Gastrocnemius medialis (tissue), 4 donors: Measurements from ENCODE around the gene PCDH1. TPM values are rescaled to one million over a fixed set of nuclear protein-coding genes. Genes with fewer than 3 reads are reported as not detected.

Experiments
- ATAC-seq, 2 donors: fragments of 150-250 bp; one replicate each; pipeline ENCODE4 v1.9.1; 2016
- DNase-seq, 2 donors: peaks; one replicate each; pipeline ENCODE4 v3.0.0-alpha.2; 2019
- H3K27ac ChIP-seq, 4 donors: fragments of 200-600 bp; sonication (generic); 1 replicate in 1 of 4; 2 replicates in 3 of 4; pipeline ENCODE4 v1.5.1; 2016 to 2018; ENCODE audit warnings: mild to moderate bottlenecking in 2 of 4, moderate library complexity in 1 of 4
- H3K27me3 ChIP-seq, 3 donors: fragments of 200-600 bp; sonication (generic) in 2 of 3; 1 replicate in 1 of 3; 2 replicates in 2 of 3; pipeline versions ENCODE4 v1.5.1 to v1.6.0; 2016 to 2019; ENCODE audit warnings: mild to moderate bottlenecking in 1 of 3, moderate library complexity in 1 of 3
- H3K36me3 ChIP-seq, 2 donors: fragments of 200-600 bp; sonication (generic) in 1 of 2; one replicate each; pipeline ENCODE4 v1.5.1; 2017 to 2018
- H3K4me1 ChIP-seq, 2 donors: fragments of 200-600 bp; sonication (generic) in 1 of 2; one replicate each; pipeline ENCODE4 v1.5.1; 2016 to 2017; ENCODE audit warnings: mild to moderate bottlenecking in 2 of 2
- H3K4me3 ChIP-seq, 4 donors: fragments of 200-600 bp; sonication (generic) in 3 of 4; 1 replicate in 1 of 4; 2 replicates in 3 of 4; pipeline ENCODE4 v1.5.1; 2016 to 2019; ENCODE audit warnings: mild to moderate bottlenecking in 2 of 4
- H3K9me3 ChIP-seq, 3 donors: fragments of 200-600 bp; sonication (generic) in 2 of 3; 1 replicate in 1 of 3; 2 replicates in 2 of 3; pipeline ENCODE4 v1.5.1; 2016 to 2019
- CTCF ChIP-seq, 5 experiments: fragments of 450-650 bp in 3 of 5; fragments of 200-600 bp in 2 of 5; sonication (generic) in 2 of 5; IDR thresholded peaks in 4 of 5; conservative IDR thresholded peaks in 1 of 5; 1 replicate in 4 of 5; 2 replicates in 1 of 5; pipeline ENCODE4 v1.5.1; 2016 to 2019; ENCODE audit warnings: antibody characterized with exemption in 5 of 5, mild to moderate bottlenecking in 3 of 5, moderate library complexity in 3 of 5
- POLR2A ChIP-seq, 2 donors: fragments of 450-650 bp; IDR thresholded peaks; one replicate each; pipeline ENCODE4 v1.6.1; 2017; ENCODE audit warnings: antibody characterized with exemption in 2 of 2, mild to moderate bottlenecking in 2 of 2, moderate library complexity in 2 of 2
- in situ Hi-C, 4 donors: fragments of 200-750 bp; cut with MboI; loops; one replicate each; pipeline versions ENCODE4 v1.15.0 to v1.8.0; 2017; ENCODE audit warnings: low sequenced_read_pairs in 4 of 4
- intact Hi-C: fragments of 100-400 bp; cut with DNase I; formaldehyde crosslinking; loops from one replicate; pipeline ENCODE4 v1.15.1; 2023; ENCODE audit warnings: low total_unique reads
- total RNA-seq, 4 donors: library from RNA; depleted of rRNA; stranded (reverse); fragments of >200 nt; gene quantifications; one replicate each; pipeline versions ENCODE4 v1.1.0 to v1.2.3, GENCODE V29; 2016

The PCDH1 gene
- total RNA-seq, 4 donors from 2014 or later = 15.9 to 20.8 (median 18.1) TPM

DNA sequence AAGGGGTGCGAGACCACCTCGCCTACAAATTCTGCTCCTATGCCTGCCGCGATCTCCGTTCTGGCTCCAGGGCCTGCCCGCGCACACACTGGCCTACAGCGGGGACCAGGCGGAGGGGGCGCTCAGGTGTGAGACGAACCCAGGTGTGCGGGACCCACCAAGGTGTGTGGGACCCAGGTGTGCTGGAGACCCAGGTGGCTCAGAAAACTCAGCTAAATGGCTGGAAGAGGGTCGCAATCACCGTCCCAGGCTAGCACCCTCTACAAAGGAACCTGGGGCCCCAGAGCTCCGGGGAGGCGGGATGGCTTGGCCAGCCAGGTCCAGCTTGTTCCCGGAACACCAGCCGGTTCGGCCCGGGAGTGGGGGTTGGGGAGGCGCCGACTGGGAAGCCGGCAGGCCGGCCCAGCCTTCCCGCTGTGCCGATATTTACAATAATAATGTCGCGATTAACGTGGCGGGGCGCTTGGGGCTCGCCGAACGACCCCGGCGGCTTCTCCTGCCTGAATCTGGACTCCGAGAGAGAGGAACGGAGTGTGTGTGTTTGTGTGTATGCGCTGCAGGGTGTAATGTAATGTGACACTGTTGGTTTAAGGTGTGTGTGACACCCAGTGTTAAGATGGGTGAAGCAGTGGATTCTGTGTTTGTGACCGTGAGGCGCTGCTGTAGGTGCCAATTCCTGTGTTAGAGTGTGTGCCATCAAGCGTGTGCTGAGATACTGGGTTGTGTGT, 1.4 kb downstream of the PCDH1 start:
- Histone ChIP-seq H3K27me3 (peaks cover 30 to 54% (median 36%) of the 10 kb centered on the region in 3 donors), H3K27ac (peak overlapping the region; percentile 15 to 75 (median 74)), H3K36me3 (no peaks in the 10 kb centered on the region), H3K9me3 (no peaks in the 10 kb centered on the region), H3K4me1 (peaks cover 28 to 32% of the 10 kb centered on the region in 2 donors), H3K4me3 (peak overlapping the region; percentile 59 to 85 (median 72))
- intact Hi-C loops (loop anchor here (5.0 kb wide), 1 partner anchor 109 kb away; no protein-coding TSS in a partner anchor), in situ Hi-C loops (no loop called here)
- no peak for TF ChIP-seq POLR2A (IDR thresholded peaks at IDR 0.05)
- TF ChIP-seq CTCF (IDR thresholded peaks at IDR 0.05 in 4 of 5, conservative IDR thresholded peaks at IDR 0.05 in 1 of 5) = no peak
- no peak for ATAC-seq
- no peak for DNase-seq

DNA sequence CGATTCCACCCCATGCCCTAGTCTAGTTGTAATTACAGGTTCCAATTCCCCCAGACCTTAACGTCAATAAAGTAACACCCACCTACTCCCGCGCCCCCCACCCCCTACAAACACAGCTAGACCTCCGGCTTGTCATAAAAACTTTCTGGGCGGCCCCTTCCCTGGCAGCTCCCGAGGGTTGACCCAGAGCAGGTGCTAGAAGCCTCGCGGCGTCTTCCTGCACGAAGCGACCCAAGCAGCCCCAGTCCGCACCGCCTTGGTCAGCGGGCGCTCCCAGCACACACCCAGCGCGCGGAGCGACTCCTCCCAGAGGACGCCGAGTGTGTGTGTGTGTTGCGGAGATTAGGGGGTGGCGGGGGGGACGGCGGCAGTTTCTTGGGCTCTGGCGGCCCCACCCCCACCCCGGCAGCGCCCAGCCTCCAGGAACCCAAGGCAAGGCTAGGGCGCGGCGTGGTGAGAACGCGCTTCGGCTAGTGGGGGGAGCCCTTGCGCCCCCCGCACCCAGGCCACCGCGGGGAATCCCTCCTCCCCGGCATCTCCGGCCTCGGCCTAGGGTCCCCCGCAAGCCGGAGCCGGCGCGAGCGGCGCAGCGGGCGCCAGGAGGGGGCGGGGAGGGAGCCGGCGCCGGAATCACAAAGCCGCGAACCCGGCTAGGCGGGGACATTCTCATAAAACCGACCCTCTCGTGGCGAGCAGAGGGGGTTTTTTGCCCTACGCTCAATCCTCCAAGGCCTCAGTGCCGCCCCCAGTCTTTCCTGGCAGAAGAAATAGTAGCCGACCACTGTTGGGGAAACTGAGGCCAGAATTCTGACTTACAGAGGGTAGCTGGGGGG, 2.2 kb downstream of the PCDH1 start:
- H3K4me3 ChIP-seq = peak overlapping the region; percentile 59 to 85 (median 72)
- intact Hi-C loops (loop anchor here (5.0 kb wide), 1 partner anchor 109 kb away; no protein-coding TSS in a partner anchor), in situ Hi-C loops (no loop called here)
- no peak for DNase-seq
- TF ChIP-seq CTCF (IDR thresholded peaks at IDR 0.05 in 4 of 5, conservative IDR thresholded peaks at IDR 0.05 in 1 of 5) (no peak), POLR2A (IDR thresholded peaks at IDR 0.05) (no peak)
- peaks cover 28 to 32% of the 10 kb centered on the region in 2 donors for H3K4me1 ChIP-seq
- H3K27me3 ChIP-seq = peaks cover 30 to 54% (median 32%) of the 10 kb centered on the region in 3 donors
- no peaks in the 10 kb centered on the region for H3K9me3 ChIP-seq
- H3K27ac ChIP-seq = peak overlapping the region; percentile 15 to 75 (median 74)
- H3K36me3 ChIP-seq = no peaks in the 10 kb centered on the region
- ATAC-seq = no peak

DNA sequence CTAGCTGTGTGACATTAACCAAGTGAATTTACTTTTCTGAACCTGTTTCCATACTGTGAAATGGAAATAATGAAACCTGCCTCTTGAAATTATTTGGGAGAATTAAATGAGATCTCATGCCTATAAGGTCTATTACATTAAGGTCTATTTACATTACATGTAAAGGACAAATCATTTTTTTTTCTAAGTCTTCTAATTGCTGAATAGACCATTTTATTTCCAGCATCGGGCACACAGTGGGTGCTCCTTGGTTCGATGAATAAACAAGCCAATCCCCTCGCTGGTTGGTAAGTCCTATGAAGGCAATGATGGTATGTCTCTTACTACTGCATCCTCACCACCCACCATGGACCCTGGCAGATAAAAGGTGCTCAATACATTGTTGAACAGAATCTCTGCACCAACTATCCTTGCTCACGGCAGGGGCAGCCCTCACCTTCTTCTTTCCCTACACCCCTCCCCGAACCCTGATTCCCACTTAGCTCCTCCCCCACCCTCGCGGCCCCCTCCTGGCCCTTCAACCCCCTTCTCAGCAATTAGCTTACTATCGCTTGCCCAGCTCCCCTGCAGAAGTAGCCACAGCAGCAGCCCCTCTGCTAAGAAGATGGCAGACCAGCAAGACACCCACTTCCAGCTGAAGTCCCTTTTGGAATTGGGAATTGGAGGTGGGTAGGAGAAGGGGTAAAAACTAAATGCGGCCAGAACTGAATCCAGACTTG, 3.0 kb downstream of the PCDH1 start:
- DNase-seq (no peak), ATAC-seq (no peak)
- in situ Hi-C loops (no loop called here), intact Hi-C loops (loop anchor here (5.0 kb wide), 1 partner anchor 108 kb away; no protein-coding TSS in a partner anchor)
- H3K4me1 ChIP-seq = peaks cover 26 to 32% of the 10 kb centered on the region in 2 donors
- peaks cover 30 to 57% (median 35%) of the 10 kb centered on the region in 3 donors for H3K27me3 ChIP-seq
- peak overlapping the region; percentile 59 to 85 (median 72) for H3K4me3 ChIP-seq
- H3K27ac ChIP-seq = peak overlapping the region; percentile 15 to 75 (median 74)
- no peaks in the 10 kb centered on the region for H3K9me3 ChIP-seq
- no peak for TF ChIP-seq CTCF (IDR thresholded peaks at IDR 0.05 in 4 of 5, conservative IDR thresholded peaks at IDR 0.05 in 1 of 5)
- no peak for TF ChIP-seq POLR2A (IDR thresholded peaks at IDR 0.05)
- no peaks in the 10 kb centered on the region for H3K36me3 ChIP-seq

- no peak for ATAC-seq
- peak overlapping the region; percentile 59 to 85 (median 72) for H3K4me3 ChIP-seq
- no peaks in the 10 kb centered on the region for H3K36me3 ChIP-seq
- H3K4me1 ChIP-seq = peaks cover 19 to 32% of the 10 kb centered on the region in 2 donors
- no peaks in the 10 kb centered on the region for H3K9me3 ChIP-seq
- no peak for DNase-seq
- H3K27ac ChIP-seq = peak overlapping the region; percentile 19 to 75 (median 74)
- intact Hi-C loops = no loop called here
- H3K27me3 ChIP-seq = peaks cover 30 to 57% (median 35%) of the 10 kb centered on the region in 3 donors
- in situ Hi-C loops = no loop called here
- TF ChIP-seq POLR2A (IDR thresholded peaks at IDR 0.05) (no peak), CTCF (IDR thresholded peaks at IDR 0.05 in 4 of 5, conservative IDR thresholded peaks at IDR 0.05 in 1 of 5) (no peak)
Measured at GRCh38 chr5:141874262-141874964, 3.8 kb downstream of the PCDH1 start.
